Eye (tissue), 1 donor: Measurements from ENCODE around the gene CATSPER1.
A peak's percentile ranks its signal among the peaks of the same experiment; 100 is the strongest.
"Not testable (repeated sequence)": the region's sequence is repeated elsewhere in the genome, so short reads cannot be mapped to it uniquely, and the experiment has no call there.

Experiments
- DNase-seq: peaks from one replicate; pipeline ENCODE4 v3.0.0-alpha.2; 2015

CATSPER1 gene

DNA sequence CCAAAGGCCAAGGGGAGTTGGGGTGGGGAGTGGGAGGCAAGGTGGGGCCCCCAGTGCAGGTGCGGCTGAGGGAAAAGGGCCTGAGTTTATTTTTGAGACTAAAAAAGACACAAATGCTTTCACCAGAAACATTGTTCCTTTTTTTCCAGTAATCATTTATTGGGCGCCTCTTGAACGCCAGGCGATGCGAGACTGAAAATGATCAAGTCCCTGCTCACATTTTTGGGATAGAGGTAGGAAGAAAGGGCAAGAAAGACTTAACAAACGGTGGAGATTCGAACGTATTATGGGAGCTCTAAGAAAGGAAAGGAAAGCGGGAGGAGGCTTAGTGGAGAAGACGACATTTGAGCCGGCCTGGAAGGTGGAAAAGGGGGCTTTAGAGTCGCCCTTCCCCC lies 25.1 kb upstream of the CATSPER1 start:
- DNase-seq, result no peak

- DNase-seq, result peak; percentile 38
Measured at GRCh38 chr11:66050581-66051231, 24.4 kb upstream of the CATSPER1 start.

- DNase-seq, result peak; percentile 75
Measured at GRCh38 chr11:66048547-66049323, 22.5 kb upstream of the CATSPER1 start, which contains the start of gene GAL3ST3. Gene GAL3ST3, minus strand, starts transcription at chr11:66049161. Its CDS starts 3,746 bp downstream, at chr11:66045415.

GRCh38 chr11:66047541-66048365 lies 21.5 kb upstream of the CATSPER1 start:
- no peak for DNase-seq

GRCh38 chr11:66046901-66047300 lies 20.6 kb upstream of the CATSPER1 start:
- DNase-seq, result no peak

DNA sequence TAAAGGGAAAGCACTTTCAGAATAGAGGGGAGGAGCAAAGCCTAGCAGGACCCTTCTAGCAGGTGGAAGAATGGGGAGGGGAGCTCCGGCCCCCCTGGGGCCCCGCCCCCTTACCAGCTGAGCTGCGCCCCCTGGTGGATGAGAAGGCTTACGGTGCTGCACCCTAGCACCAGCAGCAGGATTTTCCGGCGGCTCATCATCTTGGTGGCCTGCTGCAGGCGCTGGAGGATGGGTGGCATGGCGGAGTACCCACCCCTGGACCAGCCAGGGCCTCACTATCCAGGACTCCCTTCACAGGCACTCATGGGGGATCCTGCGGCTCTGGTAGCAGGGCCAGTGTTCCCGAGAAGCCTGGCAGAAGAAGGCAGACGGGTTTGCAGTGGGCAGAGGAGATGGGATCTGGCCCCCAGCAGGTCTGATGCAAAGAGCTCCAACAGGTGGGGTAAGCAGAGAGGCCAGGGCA lies 18.9 kb upstream of the CATSPER1 start:
- DNase-seq, result peak; percentile 92

- no peak for DNase-seq
Measured at GRCh38 chr11:66044757-66045156, 18.5 kb upstream of the CATSPER1 start.

GRCh38 chr11:66042996-66043906 lies 17.0 kb upstream of the CATSPER1 start:
- no peak for DNase-seq

DNA sequence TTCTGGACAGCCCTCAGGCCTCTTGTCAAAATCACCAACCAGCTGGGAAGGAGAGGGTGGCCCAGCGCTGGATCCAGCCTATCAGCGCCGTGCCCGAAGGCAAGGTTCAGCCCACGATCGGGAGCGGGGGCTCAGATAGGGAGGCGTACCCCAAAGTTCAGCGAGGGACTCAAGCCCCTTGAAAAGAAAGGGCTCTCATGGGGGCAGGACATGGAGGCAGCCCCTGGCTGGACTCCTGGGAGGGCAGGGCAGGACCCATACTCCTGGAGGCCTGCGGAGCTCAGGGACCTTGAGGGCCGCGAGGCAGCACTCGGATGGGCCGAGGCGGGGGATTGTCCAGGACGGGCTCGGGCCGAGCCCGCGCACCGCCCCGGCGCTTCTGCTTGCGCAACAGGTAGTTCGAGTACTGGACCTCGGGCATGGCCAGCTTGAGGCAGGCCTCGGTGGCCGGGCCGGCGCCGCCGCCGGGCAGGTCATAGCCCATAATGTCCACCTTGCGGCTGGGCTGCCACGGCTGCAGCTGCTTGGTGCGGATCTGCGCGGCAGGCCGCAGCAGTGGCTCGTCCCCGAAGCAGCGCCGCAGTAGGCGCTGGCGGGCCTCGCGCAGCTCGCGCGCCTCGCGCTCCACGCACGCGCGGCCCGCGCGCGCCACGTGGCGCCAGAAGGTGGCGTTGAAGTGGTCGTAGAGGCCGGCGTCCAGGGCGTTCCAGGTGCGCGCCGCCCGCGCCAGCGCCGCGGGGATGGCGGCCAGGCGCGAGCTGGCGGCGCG lies 16.1 kb upstream of the CATSPER1 start:
- no peak for DNase-seq

DNA sequence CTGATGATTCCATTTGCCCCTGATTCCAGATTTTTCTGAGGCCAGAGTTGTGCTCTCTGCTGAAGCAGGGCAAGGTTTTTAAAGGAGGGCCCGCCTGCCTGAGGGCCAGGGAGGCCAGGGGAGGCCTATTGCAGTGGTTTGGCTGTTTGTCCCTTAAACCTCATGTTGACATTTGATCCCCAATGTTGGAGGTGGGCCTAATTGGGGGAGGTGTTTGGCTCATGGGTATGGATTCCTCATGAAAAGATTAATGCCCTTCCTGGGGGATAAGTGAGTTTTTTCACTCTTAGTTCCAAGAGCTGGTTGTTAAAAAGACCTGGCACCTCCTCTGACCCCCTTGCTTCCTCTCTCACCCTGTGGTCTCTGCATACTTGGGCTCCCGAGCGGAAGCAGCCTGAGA lies 13.5 kb upstream of the CATSPER1 start:
- DNase-seq, result no peak

- no peak for DNase-seq
Measured at GRCh38 chr11:66037327-66037726, 11.0 kb upstream of the CATSPER1 start.

- DNase-seq, result no peak
Measured at GRCh38 chr11:66036334-66036710, 10.0 kb upstream of the CATSPER1 start.

GRCh38 chr11:66035653-66036333 lies 9.5 kb upstream of the CATSPER1 start:
- DNase-seq, result no peak

GRCh38 chr11:66032957-66033735 lies 6.9 kb upstream of the CATSPER1 start:
- DNase-seq, result no peak

DNA sequence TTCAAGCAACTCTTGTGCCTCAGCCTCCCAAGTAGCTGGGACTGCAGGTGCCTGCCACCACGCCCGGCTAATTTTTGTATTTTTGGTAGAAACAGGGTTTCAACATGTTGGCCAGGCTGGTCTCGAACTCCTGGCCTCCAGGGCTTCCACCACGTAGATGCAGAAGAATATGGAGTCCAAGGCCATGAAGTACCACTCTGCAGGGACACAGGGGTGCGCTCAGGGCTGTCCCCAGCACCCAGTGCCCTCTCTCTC lies 3.2 kb downstream of the CATSPER1 start:
- not testable (repeated sequence) for DNase-seq

- peak; percentile 85 for DNase-seq
Measured at GRCh38 chr11:66022401-66023185, 3.7 kb downstream of the CATSPER1 start.

- DNase-seq, result no peak
Measured at GRCh38 chr11:66020618-66021357, 5.5 kb downstream of the CATSPER1 start.

DNA sequence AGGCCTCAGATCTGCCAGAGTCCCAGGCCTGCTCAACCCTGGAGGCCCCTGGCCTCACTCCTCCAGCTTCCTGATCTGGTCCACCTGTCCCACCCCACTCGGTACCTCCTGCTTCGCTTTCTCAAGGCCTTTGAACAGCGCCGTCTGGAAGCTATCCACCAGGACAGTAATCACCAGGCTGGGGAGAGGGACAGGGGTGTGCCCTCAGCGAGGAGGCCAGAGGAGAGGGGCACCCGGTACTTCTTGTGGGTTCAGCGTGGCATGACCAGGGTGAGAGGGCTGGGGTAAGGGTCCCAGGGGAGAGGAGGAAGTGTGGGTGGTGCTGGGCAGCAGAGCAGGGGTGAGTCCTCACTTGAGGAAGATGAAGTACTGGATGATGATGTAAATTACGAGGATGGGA lies 6.1 kb downstream of the CATSPER1 start:
- no peak for DNase-seq

- DNase-seq, result no peak
Measured at GRCh38 chr11:66017321-66017720, 9.0 kb downstream of the CATSPER1 start.
